HG03575 (cell line): ENCODE data around the gene NLRC3.

Experiments used
- ATAC-seq: cut with Tn5 transposase; IDR thresholded peaks from one replicate; pipeline ENCODE4 v1.9.1; 2021; ENCODE audit not compliant: unreplicated experiment, insufficient number of reproducible peaks, low FRiP score; ENCODE audit errors: extremely low read depth

The NLRC3 gene

DNA sequence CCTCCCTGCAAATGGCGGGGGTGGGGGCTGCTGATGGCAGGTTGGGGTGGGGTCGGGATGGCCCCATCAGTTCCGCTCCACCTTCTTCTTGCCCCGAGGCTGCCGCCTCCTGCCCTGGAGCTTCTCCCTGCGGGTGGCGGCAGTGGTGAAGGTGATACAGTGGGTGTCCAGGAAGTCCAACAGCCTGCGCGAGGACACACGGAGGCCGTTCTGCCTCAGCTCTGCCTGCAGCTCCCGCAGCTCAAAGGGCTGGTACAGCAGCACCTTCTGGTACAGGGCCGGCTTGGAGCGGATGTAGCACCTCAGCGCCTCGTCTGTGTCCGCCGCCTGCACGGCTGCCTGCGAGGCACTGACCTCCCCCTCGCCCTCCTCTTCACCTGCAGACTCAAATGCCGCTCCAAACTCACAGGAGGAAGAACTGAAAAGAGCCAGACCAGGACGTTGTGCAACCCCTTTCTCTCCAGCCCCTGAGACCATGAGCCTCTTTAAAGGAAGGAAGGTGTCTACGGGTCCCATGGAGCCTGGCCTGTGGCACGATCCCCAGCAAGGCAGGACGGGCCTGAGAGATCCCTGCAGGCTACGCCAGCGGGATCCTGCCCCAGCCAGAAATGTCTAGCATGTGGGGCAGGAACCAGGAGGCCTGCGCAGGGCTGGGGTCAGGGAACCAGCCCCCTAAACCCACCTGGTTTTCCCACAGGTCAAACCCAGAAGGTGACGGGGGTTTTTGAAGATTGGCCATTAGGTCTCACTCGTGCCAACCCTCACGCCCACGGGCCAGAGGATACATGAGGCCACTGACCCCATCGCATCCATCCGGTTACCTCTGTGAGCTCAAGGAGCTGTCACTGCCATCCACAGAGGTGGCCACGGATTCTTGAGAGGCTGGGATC lies 5.3 kb upstream of the NLRC3 start:
- no peak for ATAC-seq

DNA sequence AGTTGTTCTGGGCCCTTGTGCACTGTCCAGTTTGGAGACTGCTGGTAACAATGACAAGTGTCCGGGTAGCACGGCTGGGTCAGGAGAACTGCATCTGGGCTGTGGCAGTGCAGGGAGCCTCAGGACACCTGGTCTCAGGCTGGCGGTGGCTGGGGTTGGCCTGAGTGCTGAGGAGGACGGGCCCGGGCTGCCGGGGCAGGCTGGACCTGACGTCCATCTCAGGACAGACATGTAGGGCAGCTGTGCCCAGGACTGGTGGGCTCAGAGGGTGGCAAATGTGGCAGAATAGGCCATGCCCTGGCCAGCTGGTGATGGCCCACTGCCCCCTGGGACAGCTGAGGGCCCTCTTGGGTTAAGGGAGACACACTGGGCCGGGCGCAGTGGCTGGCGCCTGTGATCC lies 4.2 kb upstream of the NLRC3 start:
- no peak for ATAC-seq

GRCh38 chr16:3580686-3581085 lies 3.5 kb upstream of the NLRC3 start:
- no peak for ATAC-seq

DNA sequence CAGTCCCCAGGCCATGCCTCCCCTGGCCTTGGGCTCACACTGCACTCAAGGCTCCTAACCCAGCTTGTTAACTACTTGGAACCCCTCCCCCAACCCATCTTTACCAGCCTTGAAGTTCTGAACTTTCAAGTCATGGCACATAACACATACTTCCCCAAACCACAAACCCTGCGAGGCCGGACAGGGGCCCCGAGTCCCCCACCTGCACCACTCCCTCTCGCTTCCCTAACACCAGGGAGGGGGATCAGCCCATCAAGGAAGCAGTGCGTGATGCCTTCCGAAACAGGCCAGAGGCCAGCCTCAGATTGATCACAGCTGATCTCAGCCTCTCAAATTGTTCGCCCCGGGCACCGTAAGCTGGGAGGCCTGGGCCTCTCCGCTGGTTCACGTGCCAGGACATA lies 3.0 kb upstream of the NLRC3 start:
- ATAC-seq: no peak

DNA sequence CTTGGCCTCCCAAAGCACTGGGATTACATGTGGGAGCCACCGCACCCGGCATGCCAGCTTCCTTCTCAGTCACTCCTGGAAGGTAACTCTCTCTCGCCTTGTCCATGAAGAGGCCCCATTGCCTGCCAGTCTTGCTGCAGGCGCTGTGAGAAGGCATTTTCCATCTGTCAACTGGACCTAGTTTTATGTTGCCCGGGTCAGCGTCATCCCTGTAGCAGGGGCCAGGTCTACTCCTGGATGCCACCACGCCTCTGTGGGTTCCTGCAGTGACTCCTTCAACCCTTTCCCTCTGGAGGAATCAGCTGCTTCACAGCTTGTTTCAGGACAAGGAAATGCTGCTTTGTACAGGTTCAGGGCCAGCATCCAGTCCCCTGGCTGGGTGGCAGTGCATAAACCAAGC lies 2.6 kb upstream of the NLRC3 start:
- ATAC-seq: no peak

- no peak for ATAC-seq
These were observed 1.7 kb upstream of the NLRC3 start for GRCh38 chr16:3578610-3579551.

DNA sequence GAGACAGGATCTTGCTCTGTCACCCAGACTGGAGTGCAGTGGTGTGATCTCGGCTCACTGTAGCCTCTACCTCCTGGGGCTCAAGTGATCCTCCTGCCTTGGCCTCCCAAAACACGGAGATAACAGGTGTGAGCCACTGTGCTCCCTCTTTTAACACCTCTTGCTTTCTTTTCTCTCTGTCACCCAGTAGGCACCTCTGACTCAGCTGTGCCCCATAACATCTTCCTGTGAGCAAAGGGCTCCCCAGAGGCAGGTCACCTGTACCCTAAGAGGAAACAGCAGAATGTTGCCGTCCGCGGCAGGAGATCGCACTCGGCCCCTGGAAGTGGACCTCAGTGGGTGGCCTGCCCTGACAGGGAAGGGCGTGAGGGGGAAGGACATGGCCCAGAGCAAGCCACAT lies 918 bp upstream of the NLRC3 start:
- no peak for ATAC-seq

DNA sequence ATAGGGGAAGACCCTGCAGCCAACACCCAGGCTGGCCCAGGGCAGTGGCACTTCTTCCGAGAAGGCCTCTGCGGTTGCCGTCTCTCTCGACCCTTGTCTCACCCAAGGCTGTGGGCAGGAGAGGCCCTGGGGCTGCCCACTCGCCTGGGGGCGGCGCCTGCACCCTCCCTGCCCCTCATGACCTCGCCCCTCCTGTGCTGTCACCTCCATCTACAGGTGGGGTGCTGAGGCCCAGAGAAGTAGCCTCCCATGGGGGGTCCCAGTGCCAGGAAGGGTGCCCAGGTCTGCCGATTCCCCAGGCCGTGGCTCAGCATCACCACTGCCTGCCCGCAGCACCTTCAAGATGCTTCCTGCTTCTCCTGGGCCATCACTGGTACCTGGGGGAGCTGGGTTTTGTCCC lies 992 bp downstream of the NLRC3 start:
- ATAC-seq: no peak

GRCh38 chr16:3575491-3575890 lies 1.7 kb downstream of the NLRC3 start:
- no peak for ATAC-seq

- ATAC-seq: no peak
These were observed 3.0 kb downstream of the NLRC3 start for GRCh38 chr16:3574195-3574594.

DNA sequence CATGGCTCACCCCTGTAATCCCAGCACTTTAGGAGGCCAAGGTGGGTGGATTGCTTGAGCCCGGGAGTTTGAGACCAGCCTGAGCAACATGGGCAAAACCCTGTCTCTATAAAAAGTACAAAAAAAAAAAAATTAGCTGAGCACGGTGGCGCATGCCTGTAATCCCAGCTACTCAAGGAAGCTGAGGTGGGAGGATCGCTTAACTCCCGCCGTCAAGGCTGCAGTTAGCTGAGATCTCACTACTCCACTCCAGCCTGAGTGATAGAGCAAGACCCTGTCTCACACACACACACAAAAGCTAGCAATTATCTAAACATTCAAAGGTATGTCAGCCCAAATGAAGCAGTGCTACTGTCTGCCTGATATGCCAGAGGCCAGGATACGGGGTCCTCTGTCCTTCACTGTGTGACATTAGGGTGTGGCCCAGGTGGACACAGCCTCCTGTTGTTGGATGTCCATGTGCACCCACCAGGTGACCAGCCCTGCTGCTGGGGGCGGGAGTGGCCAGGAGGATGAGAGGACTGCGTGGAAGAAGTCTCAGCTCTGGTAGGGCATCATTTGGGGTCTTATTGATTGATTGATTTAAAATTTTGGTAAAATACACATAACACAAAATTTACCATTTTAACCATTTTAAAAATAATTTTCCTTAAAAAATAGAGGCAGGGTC lies 3.9 kb downstream of the NLRC3 start:
- ATAC-seq: no peak

DNA sequence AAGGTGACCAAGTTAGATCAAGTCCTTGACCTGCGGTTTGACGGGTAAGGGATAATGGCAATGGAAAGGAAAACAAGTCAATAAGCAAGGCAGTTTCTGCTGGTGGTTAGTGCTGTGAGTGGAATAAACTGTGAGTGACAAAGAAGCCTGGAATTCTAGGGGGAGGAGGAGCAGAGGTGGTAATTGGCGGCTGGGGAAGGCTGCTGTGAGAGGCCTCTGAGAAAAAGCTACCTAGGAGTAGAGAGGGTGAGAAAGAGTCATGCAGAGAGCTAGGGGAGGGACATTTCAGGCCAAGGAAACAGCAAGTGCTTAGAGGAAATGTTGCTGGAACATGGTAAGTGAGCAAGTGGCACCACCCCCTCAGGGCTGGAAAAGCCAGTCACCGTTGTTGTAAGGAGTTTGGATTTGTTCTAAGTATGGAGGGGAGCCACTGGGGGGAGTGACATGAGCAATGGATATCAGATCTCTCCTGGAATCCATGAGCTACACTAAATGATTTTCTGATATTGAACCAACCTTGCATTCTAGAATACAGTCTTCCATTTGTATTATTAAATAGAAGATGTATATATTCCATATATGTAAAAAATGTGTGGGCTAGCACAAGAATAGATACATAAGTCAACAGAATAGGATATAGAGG lies 6.7 kb downstream of the NLRC3 start:
- ATAC-seq: no peak

DNA sequence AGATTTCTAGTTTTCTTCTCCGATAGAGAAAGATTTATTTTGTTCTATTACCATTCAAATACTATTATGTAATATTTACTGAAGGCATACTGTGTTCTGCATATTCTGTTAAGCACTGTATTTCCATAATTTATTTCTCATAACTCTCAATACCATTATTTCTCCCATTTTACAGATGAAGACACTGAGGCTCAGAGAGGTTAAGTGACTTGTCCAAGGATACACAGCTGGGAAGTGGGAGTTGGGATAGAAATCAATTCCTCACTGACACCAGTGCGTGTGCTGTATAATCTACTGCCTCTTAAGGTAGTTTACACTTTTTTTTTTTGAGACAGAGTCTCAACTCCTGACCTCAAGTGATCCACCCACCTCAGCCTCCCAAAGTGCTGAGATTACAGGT lies 7.4 kb downstream of the NLRC3 start:
- ATAC-seq: no peak

DNA sequence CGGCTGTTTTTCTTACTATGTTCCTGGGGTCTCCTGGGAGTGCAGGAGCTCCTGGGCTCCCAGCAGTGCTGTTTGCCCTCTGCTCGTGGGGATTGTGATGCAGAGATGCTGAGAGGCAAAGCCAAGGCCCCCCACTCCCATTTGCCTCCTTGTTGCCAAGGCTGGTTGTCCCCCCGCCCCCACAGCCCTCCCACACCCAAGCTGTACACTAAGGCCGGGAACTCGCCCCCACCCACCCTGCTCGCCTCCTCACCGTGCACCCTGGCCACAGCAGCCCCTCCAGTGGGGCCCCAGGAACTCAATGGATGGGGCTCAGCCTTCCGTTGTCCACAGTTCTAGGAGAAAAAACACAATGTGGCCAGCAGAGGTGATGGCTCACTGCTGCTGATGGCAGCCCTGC lies 10.2 kb downstream of the NLRC3 start:
- no peak for ATAC-seq

DNA sequence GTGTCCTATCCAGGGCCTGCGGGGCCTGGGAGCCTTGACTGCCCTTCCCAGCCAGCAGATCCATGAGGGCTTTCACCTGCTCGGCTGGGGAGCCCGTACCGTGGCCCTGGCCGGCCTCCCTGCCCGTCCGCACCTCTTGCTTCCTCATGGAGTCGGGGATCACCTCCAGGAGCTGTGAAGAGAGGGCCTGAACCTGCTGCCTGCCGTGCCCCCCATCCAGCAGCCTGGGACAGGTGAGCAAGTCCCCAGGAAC lies 12.4 kb downstream of the NLRC3 start:
- no peak for ATAC-seq

GRCh38 chr16:3564130-3564888 lies 12.9 kb downstream of the NLRC3 start:
- ATAC-seq: no peak

DNA sequence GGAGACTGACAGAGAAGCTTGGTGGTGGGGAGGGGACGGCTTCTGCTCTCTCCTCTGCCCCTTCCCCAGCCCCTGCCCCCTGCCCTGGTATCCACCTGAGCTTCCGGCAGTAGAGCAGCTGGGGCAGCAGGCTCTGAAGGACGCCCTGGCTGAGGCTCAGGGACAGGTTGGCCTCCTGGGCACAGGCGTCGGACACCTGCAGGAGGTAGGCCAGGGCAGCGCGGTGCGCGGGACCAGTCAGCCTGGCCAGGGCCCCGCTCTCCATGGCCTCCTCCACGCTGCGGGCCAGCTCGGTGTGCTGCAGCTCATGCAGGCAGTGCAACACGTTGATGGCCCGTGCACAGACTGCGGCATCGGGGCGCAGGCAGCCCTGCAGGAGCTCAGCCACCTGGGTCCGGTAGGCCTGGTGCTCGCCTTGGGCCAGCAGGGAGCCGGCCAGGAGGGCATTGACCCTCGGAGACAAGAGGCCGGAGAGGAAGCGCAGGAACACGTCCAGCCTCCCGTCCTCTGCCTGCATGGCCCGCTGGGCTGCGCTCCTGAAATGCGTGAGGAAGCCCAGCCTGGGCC lies 14.2 kb downstream of the NLRC3 start:
- no peak for ATAC-seq

- no peak for ATAC-seq
These were observed 15.6 kb downstream of the NLRC3 start for GRCh38 chr16:3561626-3562025.
